ENCODE measurements around the gene TENM3.
"Not testable (repeated sequence)": the region's sequence is repeated elsewhere in the genome, so short reads cannot be mapped to it uniquely, and the experiment has no call there.

The TENM3 gene

DNA sequence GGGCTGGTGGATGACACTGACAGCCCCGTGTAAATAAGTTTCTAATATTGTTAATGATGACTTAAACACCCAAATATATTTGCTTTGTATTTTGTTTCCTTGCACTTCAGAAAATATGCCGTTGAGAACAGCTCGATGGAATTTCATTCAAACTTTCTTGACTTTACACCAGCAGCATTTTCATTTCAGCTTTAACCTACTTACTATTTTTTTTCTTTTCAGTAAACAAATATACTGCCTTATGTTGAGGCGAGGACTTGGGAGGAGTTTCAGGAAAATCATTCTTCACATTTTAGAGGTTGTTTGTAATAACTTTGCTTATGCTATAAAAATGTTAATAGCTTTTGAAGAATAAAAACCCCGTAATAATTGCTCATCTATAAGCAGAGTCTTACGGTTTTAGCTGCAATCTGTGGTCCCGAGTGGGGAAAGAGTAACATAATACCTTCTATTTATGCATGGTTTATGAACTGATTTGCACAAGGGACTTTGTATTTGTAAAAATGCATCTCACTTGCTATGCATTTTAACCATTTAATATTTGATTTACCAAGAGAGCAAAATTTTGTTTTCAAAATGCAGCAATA, 14.1 kb upstream of the TENM3 start:
- no peak for DNase-seq

- DNase-seq: no peak
Observed at GRCh38 chr4:182230256-182230655, 12.9 kb upstream of the TENM3 start.

DNA sequence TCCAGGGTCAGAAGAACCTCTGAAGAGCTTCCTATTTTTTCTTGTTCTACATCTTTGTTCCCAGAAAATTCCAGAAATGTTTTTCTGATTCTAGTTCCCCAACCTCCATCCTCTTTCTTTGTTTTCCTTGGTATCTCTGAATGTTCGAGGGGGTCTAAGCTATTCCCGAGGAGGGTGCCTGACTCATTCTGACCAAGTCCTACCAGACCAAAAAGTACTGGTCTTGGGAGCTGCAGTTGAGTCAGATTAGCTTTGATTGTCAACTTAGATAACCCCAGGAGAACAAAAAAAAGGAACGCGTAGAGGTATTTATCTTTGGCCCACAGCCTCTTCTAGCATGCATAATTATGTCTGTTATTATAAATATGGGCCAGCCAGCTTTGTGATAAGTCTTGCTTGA, 12.1 kb upstream of the TENM3 start:
- no peak for DNase-seq

DNA sequence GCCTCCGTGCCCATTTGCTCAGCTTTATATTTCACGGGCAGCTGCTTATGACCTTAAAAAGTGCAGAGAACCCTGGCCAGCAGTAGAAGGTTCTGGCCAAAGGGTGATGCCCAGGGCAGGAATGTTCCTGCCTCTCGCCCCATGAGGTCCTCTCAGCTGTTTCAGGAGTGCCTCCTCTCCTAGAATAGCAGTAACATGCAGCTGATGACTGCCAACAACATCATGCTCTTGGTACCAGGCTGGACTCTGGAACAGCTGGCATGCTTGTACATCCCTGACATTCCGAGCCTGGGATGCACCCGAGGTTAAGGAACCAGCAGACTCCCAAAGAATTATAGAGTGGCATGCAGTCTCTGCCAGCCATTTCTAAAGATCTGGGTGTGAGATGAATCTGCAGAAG, 11.7 kb upstream of the TENM3 start:
- DNase-seq: no peak

DNA sequence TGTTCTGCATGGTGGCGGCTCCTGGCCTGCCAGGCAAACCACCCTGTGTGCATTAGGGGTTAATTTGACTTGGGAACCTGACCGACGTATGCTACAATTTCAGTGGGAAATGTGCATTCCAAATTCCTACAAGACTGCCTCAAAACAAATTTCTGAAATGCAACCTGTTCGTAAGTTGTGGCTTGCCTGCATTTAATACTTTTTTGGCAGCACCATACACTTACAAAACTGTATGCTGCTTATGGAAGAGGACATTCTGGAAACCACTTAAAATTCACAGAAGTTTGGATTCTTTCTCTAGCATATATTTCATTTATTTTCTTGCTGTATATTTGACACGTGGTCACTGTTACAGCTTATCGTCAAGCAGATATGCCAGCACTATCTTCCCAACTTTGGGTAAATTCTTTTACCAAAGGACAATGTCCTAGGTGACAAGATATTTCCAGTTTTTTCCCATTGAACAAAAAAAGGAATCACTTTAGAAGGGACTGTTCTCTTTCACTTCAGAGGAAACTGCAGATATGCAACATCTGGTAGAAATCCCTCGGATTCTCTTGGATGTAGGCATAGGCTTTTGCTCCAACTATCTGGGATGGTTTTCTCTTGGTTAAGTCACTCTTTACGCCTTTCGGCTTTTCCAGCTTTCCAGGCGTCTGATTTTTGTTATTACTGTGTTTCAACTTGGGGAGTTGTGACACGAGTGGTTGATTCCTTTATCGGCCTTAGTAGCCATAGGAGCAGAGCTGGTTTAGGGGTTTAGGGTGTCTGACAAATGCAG, 9.7 kb upstream of the TENM3 start:
- DNase-seq: no peak

DNA sequence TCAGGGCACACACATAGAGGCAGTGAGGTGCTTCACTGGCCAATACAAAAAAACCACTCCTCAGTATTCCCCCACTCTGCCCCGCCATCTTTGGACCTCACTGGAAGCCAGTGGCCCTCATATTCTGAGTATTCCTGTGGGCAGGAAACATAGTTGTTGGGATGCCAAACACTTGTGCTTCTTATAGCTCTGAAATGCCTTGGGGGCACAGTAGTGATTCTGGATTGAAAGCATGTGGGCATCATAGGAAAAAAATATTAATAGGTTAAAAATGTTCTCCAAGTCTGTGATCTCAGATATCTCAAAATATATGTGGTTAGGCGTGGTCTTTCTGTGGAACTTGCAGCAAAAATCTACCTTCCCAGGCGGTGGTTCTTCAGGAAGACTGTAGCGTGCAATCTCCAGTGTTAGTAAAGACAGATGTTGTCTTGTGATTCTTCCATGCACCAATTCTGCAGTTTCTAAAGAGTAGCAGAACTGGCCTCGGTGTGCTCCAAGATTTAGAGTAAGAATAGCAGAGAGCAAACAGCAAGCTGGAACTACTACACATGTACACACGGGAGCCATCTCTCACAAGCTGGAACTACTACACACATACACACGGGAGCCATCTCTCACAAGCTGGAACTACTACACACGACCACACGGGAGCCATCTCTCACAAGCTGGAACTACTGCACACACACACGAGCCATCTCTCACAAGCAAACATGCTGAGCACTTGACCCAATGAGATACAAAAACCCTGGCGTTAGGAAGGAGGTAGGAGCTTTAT, 8.0 kb upstream of the TENM3 start:
- DNase-seq: no peak

DNA sequence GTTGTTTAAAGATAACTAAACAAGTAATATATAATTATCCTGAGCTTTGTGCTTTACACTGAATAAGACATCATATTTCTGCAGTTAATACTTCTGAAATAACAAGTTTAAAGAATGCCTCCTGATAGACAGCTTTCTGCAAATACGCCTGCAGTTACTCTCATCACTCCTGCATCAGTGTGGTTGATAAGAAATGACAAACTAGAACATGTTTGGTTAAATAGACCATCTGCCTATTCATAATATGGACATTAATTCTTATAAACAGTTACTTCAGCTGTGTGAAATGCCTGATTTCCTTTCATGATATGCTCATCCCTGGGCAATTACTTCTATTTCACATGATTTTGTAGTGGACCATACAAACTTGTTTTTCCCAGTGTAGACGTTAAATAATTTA, 7.0 kb upstream of the TENM3 start:
- DNase-seq: no peak

- DNase-seq: not testable (repeated sequence)
Observed at GRCh38 chr4:182237010-182237409, 6.2 kb upstream of the TENM3 start.

- DNase-seq: no peak
Observed at GRCh38 chr4:182238355-182238931, 4.8 kb upstream of the TENM3 start.

- DNase-seq: no peak
Observed at GRCh38 chr4:182240161-182241130, 2.8 kb upstream of the TENM3 start.

DNA sequence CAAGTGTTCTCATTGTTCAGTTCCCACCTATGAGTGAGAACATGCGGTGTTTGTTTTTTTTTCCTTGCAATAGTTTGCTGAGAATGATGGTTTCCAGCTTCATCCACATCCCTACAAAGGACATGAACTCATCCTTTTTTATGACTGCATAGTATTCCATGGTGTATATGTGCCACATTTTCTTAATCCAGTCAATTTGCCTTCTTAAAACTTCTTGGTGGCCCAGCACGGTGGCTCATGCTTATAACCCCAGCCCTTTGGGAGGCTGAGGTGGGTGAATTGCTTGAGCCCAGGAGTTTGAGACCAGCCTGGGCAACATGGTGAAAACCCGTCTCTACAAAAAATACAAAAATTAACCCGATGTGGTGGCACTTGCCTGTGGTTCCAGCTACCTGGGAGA, 942 bp upstream of the TENM3 start:
- not testable (repeated sequence) for DNase-seq

DNA sequence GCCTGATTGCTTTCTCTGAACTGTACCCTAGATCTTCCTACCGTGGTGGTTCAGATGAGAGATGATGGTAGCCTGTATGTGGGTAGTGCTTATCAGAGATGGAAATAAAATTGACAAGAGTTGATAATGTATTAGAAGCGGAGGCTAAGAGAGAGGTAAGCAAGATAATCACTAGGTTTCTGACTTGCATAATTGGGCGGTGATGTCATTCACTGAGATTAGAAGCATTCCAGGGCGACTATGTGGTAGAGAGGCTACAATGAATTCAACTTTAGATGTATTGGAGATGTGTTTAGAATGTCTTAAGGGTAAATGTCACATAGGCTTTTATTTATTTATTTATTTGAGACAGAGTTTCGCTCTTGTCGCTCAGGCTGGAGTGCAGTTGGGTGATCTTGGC, 415 bp upstream of the TENM3 start:
- no peak for DNase-seq

- DNase-seq: no peak
Observed at GRCh38 chr4:182245041-182245440, 1.8 kb downstream of the TENM3 start.

DNA sequence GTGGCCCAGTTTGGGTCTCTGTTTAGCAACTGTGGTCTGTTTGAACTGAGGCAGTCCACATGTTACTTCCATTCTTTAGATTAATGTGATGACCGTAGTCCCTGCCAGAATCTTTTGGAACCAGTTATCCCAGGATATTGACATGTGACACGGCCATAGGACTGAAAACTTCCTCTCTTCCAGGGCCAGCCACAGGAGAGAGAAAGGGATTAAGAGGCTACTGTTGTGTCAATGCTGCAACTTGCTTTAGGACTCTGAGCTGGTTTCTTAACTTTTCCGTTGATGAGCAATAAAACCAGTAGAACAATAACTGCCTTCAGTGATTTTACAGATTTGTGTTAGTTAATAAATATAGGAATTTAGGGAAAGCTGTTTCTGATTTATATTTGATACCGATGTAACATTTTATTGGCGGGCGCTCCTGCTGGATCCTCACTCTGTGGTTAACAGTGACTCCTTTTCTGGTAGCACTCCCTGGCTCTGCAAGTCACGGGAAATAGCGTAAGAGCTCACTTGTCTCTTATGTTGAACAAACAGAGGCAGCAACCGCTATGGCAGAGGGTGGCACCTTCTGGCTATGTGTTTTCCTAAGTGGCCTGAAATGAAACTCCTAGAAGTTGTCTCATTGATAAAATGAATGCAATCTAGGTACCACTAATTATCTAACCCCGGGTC, 2.5 kb downstream of the TENM3 start:
- DNase-seq: no peak

GRCh38 chr4:182246401-182247205, 3.4 kb downstream of the TENM3 start:
- DNase-seq: no peak

DNA sequence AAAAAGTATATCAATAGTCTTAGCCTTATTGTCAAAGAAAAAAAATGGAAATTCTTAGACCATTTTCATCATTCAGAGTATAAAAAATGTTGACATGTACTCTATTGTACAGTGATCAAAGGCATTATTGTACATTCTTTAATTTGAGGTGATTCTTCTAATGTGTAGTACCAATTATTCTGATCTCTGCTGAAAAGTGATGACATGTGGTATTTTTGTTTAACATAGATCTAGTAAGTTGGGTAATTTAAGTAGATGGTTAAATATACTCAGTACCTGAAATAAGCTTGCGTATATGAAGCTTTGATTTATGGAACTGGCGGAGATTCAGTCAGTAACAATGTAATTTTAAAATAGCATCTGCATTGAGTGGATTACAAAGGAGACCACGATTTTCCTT, 5.1 kb downstream of the TENM3 start:
- DNase-seq: no peak

DNA sequence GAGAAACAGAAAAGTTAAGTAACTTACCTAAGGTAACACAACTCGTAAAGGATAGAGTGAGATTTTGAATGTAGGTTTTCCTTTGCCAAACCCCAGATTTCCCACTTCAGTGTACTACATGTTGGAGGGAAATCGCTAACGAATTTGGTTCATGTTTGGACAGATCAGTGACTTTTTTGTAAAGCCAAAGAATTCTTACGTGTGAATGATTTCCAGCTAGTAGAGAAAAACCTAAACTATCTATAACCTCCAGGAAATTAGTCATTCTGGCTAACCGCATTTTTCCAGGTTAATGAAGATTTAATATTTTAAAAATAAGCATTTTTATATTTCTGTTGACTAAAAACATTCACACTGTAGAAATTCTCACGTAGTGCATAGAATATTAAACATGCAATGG, 7.2 kb downstream of the TENM3 start:
- no peak for DNase-seq

DNA sequence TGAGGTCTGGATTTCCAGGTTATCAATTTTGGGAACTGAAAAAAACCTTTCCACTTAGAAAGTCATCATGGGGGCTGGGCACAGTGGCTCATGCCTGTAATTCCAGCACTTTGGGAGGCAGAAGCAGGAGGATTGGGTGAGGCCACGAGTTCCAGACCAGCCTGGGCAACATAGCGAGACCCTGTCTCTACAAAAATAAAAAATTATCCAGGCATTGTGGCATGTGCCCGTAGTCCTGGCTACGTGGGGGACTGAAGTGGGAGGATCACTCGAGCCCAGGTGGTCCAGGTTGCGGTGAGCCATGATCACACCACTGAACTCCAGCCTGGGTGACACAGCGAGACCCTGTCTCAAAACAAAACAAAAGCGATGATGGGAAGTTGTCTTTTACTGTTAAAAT, 7.9 kb downstream of the TENM3 start:
- no peak for DNase-seq

DNA sequence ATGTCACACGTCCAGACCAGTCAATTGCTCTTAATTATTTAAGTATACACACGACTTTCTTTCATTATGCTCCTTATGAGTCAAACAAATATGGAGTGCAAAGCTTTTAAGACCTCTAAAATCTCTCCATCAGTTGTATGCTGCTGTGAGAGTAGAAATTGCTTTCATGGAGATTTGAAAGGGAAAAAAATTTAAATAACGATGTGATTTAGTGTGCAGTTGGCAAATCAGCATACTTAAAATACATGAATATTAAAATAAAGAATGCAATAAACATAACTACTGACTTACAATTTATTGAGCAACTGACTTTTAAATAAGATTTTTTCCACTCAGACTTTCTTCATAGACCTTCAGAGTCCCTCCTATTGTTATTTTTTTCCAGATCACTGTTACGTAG, 9.0 kb downstream of the TENM3 start:
- DNase-seq: no peak

DNA sequence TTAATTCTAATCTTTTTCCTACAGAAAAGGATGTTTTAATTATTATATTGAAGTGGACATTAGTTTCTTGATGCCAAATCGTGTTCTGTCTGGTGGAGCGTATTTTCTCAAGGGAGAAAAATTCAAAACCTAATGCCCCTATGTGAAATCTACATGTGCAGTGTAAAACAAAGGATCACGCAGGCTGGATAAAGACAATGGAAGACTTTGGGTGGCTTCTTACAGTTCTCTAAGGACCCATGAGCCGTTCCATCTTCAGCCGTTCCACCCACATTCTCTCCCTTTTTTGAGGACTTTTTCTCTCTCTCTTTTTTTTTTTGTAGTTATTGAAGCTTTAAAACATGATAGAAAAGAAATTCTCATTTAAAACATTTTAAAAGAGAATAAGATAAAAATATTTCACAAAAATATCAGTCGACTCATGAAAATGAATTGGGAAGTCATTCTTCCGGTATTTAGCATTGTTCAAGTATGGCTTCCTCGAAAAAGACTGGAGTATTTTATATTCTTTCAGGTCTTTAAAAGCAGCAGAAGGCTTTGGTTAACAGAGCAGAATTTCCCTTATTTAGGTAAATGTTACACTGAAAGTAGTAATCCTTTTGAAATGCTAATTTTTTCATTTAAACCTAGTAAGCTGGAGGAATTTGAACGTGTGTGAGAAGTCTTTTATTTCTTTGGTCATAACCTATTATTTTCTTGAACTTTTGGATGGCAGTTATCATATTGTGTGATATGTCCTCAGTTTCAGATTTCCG, 11.0 kb downstream of the TENM3 start:
- DNase-seq: no peak

Measured in activated CD4-positive, CD25-positive, alpha-beta regulatory T cell treated with anti-CD3 and anti-CD28 coated beads, Interleukin-2, amount 50 U/mL, for 72 hours (primary cell).